SK-N-SH treated with all-trans-retinoic acid at 6 μM for 48 hours (cell line): ENCODE data around the gene DIAPH1.

Experiments used
- ARNTL ChIP-seq: fragments of 450-650 bp; formaldehyde crosslinking; IDR thresholded peaks from 2 replicates; pipeline ENCODE4 v1.5.0; 2020; ENCODE audit warnings: low read depth, mild to moderate bottlenecking, moderate library complexity, borderline replicate concordance
- BACH2 ChIP-seq: fragments of 250-450 bp; sonication (Bioruptor Pico); IDR thresholded peaks from 2 replicates; pipeline ENCODE4 v1.9.0; 2021; ENCODE audit warnings: mild to moderate bottlenecking, borderline replicate concordance
- ESRRG ChIP-seq: fragments of 250-450 bp; sonication (Bioruptor Pico); IDR thresholded peaks from 2 replicates; pipeline ENCODE4 v1.6.1; 2021; ENCODE audit warnings: mild to moderate bottlenecking
- PPARA ChIP-seq: fragments of 250-450 bp; sonication (Bioruptor Pico); IDR thresholded peaks from 2 replicates; pipeline ENCODE4 v1.5.0; 2020; ENCODE audit warnings: mild to moderate bottlenecking, borderline replicate concordance
- ZNF565 ChIP-seq: fragments of 450-650 bp; formaldehyde crosslinking; conservative IDR thresholded peaks from 2 replicates; pipeline ENCODE4 v1.5.0; 2020; ENCODE audit warnings: low read depth, mild to moderate bottlenecking, moderate library complexity
- TF ChIP-seq, protein P1 (sequence below): fragments of 250-450 bp; sonication (Bioruptor Pico); IDR thresholded peaks from 2 replicates; pipeline ENCODE4 v1.8.0; 2020; ENCODE audit warnings: mild to moderate bottlenecking, moderate library complexity, borderline replicate concordance
- TF ChIP-seq, protein P2 (sequence below): fragments of 250-450 bp; sonication (Bioruptor Pico); IDR thresholded peaks from 2 replicates; pipeline ENCODE4 v1.5.0; 2020; ENCODE audit warnings: mild to moderate bottlenecking, moderate library complexity
- TF ChIP-seq, protein P3 (sequence below): fragments of 250-450 bp; sonication (Bioruptor Pico); IDR thresholded peaks from 2 replicates; pipeline ENCODE4 v1.8.0; 2021; ENCODE audit warnings: low read depth, mild to moderate bottlenecking, moderate library complexity, borderline replicate concordance

DNA sequence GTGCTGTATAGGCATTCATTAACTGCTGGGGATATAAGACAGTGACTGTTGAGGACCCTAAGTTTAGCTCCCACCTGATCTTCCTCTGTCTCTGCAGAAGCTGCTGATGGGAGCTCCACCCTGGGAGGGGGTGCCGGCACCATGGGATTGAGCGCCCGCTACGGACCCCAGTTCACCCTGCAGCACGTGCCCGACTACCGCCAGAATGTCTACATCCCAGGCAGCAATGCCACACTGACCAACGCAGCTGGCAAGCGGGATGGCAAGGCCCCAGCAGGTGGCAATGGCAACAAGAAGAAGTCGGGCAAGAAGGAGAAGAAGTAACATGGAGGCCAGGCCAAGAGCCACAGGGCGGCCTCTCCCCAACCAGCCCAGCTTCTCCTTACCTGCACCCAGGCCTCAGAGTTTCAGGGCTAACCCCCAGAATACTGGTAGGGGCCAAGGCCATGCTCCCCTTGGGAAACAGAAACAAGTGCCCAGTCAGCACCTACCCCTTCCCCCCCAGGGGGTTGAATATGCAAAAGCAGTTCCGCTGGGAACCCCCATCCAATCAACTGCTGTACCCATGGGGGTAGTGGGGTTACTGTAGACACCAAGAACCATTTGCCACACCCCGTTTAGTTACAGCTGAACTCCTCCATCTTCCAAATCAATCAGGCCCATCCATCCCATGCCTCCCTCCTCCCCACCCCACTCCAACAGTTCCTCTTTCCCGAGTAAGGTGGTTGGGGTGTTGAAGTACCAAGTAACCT lies 107.8 kb downstream of the DIAPH1 start:
- TF ChIP-seq ESRRG (CRISPR knock-in tag), result no peak
- TF ChIP-seq PPARA, result no peak
- TF ChIP-seq, protein P1, sequence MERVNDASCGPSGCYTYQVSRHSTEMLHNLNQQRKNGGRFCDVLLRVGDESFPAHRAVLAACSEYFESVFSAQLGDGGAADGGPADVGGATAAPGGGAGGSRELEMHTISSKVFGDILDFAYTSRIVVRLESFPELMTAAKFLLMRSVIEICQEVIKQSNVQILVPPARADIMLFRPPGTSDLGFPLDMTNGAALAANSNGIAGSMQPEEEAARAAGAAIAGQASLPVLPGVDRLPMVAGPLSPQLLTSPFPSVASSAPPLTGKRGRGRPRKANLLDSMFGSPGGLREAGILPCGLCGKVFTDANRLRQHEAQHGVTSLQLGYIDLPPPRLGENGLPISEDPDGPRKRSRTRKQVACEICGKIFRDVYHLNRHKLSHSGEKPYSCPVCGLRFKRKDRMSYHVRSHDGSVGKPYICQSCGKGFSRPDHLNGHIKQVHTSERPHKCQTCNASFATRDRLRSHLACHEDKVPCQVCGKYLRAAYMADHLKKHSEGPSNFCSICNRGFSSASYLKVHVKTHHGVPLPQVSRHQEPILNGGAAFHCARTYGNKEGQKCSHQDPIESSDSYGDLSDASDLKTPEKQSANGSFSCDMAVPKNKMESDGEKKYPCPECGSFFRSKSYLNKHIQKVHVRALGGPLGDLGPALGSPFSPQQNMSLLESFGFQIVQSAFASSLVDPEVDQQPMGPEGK (CRISPR knock-in tag), result no peak
- no peak for TF ChIP-seq ARNTL (CRISPR knock-in tag)
- no peak for TF ChIP-seq BACH2
- TF ChIP-seq, protein P2, sequence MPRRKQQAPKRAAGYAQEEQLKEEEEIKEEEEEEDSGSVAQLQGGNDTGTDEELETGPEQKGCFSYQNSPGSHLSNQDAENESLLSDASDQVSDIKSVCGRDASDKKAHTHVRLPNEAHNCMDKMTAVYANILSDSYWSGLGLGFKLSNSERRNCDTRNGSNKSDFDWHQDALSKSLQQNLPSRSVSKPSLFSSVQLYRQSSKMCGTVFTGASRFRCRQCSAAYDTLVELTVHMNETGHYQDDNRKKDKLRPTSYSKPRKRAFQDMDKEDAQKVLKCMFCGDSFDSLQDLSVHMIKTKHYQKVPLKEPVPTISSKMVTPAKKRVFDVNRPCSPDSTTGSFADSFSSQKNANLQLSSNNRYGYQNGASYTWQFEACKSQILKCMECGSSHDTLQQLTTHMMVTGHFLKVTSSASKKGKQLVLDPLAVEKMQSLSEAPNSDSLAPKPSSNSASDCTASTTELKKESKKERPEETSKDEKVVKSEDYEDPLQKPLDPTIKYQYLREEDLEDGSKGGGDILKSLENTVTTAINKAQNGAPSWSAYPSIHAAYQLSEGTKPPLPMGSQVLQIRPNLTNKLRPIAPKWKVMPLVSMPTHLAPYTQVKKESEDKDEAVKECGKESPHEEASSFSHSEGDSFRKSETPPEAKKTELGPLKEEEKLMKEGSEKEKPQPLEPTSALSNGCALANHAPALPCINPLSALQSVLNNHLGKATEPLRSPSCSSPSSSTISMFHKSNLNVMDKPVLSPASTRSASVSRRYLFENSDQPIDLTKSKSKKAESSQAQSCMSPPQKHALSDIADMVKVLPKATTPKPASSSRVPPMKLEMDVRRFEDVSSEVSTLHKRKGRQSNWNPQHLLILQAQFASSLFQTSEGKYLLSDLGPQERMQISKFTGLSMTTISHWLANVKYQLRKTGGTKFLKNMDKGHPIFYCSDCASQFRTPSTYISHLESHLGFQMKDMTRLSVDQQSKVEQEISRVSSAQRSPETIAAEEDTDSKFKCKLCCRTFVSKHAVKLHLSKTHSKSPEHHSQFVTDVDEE, result no peak
- TF ChIP-seq, protein P3, sequence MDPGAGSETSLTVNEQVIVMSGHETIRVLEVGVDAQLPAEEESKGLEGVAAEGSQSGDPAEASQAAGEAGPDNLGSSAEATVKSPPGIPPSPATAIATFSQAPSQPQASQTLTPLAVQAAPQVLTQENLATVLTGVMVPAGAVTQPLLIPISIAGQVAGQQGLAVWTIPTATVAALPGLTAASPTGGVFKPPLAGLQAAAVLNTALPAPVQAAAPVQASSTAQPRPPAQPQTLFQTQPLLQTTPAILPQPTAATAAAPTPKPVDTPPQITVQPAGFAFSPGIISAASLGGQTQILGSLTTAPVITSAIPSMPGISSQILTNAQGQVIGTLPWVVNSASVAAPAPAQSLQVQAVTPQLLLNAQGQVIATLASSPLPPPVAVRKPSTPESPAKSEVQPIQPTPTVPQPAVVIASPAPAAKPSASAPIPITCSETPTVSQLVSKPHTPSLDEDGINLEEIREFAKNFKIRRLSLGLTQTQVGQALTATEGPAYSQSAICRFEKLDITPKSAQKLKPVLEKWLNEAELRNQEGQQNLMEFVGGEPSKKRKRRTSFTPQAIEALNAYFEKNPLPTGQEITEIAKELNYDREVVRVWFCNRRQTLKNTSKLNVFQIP (CRISPR knock-in tag), result no peak
- TF ChIP-seq ZNF565 (CRISPR knock-in tag), result no peak
